SHP77 treated with DMSO at 0.1 percent for 48 hours (cell line): ENCODE data around the gene HOXC6.
"Not testable (repeated sequence)": the region's sequence is repeated elsewhere in the genome, so short reads cannot be mapped to it uniquely, and the experiment has no call there.

Experiments
- DNase-seq: peaks from one replicate; lab custom pipeline; 2025; lab: John Stamatoyannopoulos, UW

Gene HOXC6

GRCh38 chr12:54030442-54030801 is 2.2 kb downstream of the HOXC6 start:
- DNase-seq, result no peak

GRCh38 chr12:54030889-54031471 is 2.7 kb downstream of the HOXC6 start:
- DNase-seq, result no peak

- no peak for DNase-seq
Observed at GRCh38 chr12:54031480-54031879, 3.2 kb downstream of the HOXC6 start.

GRCh38 chr12:54032086-54032619 is 3.9 kb downstream of the HOXC6 start:
- DNase-seq, result no peak

GRCh38 chr12:54032627-54033100 is 4.4 kb downstream of the HOXC6 start, which contains the start of gene HOXC5:
Gene HOXC5 (plus strand): TSS chr12:54033050. CDS start chr12:54033123, 73 bp downstream.
- peak; percentile 31 for DNase-seq

GRCh38 chr12:54033106-54033979 is 5.1 kb downstream of the HOXC6 start:
- DNase-seq, result no peak

GRCh38 chr12:54033980-54034784 is 5.9 kb downstream of the HOXC6 start:
- DNase-seq, result no peak

GRCh38 chr12:54034785-54035310 is 6.6 kb downstream of the HOXC6 start:
- no peak for DNase-seq

GRCh38 chr12:54035568-54036264 is 7.5 kb downstream of the HOXC6 start:
- no peak for DNase-seq

GRCh38 chr12:54036620-54037359 is 8.6 kb downstream of the HOXC6 start:
- no peak for DNase-seq

- DNase-seq, result no peak
Observed at GRCh38 chr12:54037360-54038283, 9.4 kb downstream of the HOXC6 start.

GRCh38 chr12:54038284-54038870 is 10.1 kb downstream of the HOXC6 start:
- no peak for DNase-seq

GRCh38 chr12:54038871-54039414 is 10.7 kb downstream of the HOXC6 start:
- DNase-seq, result peak; percentile 42

- no peak for DNase-seq
Observed at GRCh38 chr12:54039417-54040147, 11.3 kb downstream of the HOXC6 start.

GRCh38 chr12:54040148-54040494 is 11.9 kb downstream of the HOXC6 start:
- DNase-seq, result no peak

- no peak for DNase-seq
Observed at GRCh38 chr12:54040648-54041047, 12.4 kb downstream of the HOXC6 start.

- DNase-seq, result no peak
Observed at GRCh38 chr12:54041097-54041690, 13.0 kb downstream of the HOXC6 start.

- not testable (repeated sequence) for DNase-seq
Observed at GRCh38 chr12:54042033-54042432, 13.8 kb downstream of the HOXC6 start.
